OCI-LY1 (cell line): Measurements from ENCODE around the gene MRGPRD.

Source experiments
- EZH2 ChIP-seq: fragments of 200-600 bp; sonication (generic), shearing (Covaris generic); IDR thresholded peaks from 2 replicates; pipeline ENCODE4 v1.8.0; 2017; ENCODE audit warnings: borderline replicate concordance, mixed run types, mild to moderate bottlenecking, antibody characterized with exemption, low read length, moderate library complexity, mixed read lengths
- TF ChIP-seq, protein P1 (sequence below): fragments of 200-600 bp; sonication (generic), shearing (Covaris generic); IDR thresholded peaks from 2 replicates; pipeline ENCODE4 v1.5.1; 2017; ENCODE audit warnings: mild to moderate bottlenecking, antibody characterized with exemption, low read length, moderate library complexity, mixed read lengths

DNA sequence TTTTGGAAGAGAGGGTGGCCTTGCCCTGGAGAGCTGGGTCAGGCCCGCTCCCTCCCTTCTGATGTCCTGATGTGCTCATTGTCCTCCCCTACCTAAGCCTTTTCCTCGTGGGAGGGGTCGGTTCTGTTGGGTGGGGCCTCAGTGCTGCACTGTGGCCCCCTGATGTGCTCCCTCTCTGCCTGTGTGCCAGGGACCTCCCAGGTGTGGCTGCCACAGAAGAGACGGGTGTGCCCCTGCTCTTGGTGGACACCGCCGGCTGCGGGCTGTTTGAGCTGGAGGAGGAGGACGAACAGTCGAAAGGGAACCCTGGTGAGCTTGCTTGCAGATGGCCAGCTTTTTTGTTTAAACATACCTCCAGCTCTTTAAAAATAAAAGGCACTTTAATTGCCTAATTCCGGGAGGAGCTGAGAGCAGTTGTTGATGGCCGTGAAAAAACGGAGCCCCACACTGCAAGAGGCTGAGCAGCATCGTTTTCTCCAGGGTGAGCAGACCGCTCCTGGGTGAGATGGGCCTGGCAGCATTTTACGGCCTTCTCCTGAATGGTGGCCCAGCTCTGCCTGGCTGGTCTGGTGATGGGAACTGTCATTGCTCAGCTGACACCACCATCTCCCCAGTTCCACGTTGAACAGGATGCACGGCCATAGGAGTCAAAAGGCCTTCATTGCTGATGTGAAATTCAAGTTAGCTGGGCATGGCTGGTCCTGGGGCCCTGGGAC is 47.0 kb downstream of the MRGPRD start:
- TF ChIP-seq, protein P1, sequence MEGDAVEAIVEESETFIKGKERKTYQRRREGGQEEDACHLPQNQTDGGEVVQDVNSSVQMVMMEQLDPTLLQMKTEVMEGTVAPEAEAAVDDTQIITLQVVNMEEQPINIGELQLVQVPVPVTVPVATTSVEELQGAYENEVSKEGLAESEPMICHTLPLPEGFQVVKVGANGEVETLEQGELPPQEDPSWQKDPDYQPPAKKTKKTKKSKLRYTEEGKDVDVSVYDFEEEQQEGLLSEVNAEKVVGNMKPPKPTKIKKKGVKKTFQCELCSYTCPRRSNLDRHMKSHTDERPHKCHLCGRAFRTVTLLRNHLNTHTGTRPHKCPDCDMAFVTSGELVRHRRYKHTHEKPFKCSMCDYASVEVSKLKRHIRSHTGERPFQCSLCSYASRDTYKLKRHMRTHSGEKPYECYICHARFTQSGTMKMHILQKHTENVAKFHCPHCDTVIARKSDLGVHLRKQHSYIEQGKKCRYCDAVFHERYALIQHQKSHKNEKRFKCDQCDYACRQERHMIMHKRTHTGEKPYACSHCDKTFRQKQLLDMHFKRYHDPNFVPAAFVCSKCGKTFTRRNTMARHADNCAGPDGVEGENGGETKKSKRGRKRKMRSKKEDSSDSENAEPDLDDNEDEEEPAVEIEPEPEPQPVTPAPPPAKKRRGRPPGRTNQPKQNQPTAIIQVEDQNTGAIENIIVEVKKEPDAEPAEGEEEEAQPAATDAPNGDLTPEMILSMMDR = no peak
- TF ChIP-seq EZH2 = no peak
